H1 (cell line): ENCODE measurements around the gene RASAL2. TPM values are rescaled to one million over a fixed set of nuclear protein-coding genes. Genes with fewer than 3 reads are reported as not detected.

Source experiments
- CTCF ChIA-PET: fragments of 300-600 bp; sonication (Branson Sonifier 250); formaldehyde crosslinking; loops from one replicate; lab custom pipeline; 2021; ENCODE audit not compliant: partially characterized antibody; lab: Charles Lee
- POLR2A ChIA-PET: fragments of 300-600 bp; sonication (Branson Sonifier 250); formaldehyde crosslinking; loops from one replicate; lab custom pipeline; 2021; ENCODE audit warnings: inconsistent platforms; ENCODE audit not compliant: partially characterized antibody; lab: Charles Lee
- DNase-seq, 2 experiments: peaks; one replicate each; pipeline versions ENCODE4 v3.0.0 to v3.0.0-alpha.2; 2010 to 2022; ENCODE audit warnings: low spot score in 2 of 2, low read depth in 1 of 2, mixed read lengths in 1 of 2
- FAIRE-seq: peaks from 2 replicates; lab custom pipeline; 2011; peaks lifted over from hg19 to GRCh38; lab: Jason Lieb, UNC
- H2AFZ ChIP-seq: 2 replicates; pipeline ENCODE4 v1.8.1; 2012; ENCODE audit warnings: low read length, inconsistent platforms
- H2AK5ac ChIP-seq: 2 replicates; pipeline ENCODE4 v1.6.1; 2013; ENCODE audit warnings: low read depth, low read length
- H2BK120ac ChIP-seq: replicated peaks from 2 replicates; pipeline ENCODE3; 2013; ENCODE audit warnings: low read depth, low read length, inconsistent platforms
- H2BK12ac ChIP-seq: 2 replicates; pipeline ENCODE4 v1.6.1; 2013; ENCODE audit warnings: low read depth, low read length
- H2BK15ac ChIP-seq: 2 replicates; pipeline ENCODE4 v1.6.1; 2013; ENCODE audit warnings: low read length
- H2BK20ac ChIP-seq: 2 replicates; pipeline ENCODE4 v1.6.1; 2013; ENCODE audit warnings: low read length
- H2BK5ac ChIP-seq: 2 replicates; pipeline ENCODE4 v1.6.1; 2013; ENCODE audit warnings: low read depth, low read length
- H3K14ac ChIP-seq: 2 replicates; pipeline ENCODE4 v1.6.1; 2013; ENCODE audit warnings: inconsistent platforms; ENCODE audit not compliant: insufficient read length
- H3K18ac ChIP-seq: 2 replicates; pipeline ENCODE4 v1.6.1; 2013; ENCODE audit warnings: low read length; ENCODE audit errors: extremely low read depth
- H3K23ac ChIP-seq: 2 replicates; pipeline ENCODE4 v1.6.1; 2013; ENCODE audit warnings: inconsistent platforms; ENCODE audit not compliant: insufficient read length
- H3K23me2 ChIP-seq: 2 replicates; pipeline ENCODE4 v1.6.1; 2013; ENCODE audit warnings: low read depth, low read length
- H3K27ac ChIP-seq: 2 replicates; pipeline ENCODE4 v1.6.1; 2011; ENCODE audit warnings: low read depth, low read length, inconsistent platforms
- H3K27me3 ChIP-seq, 4 experiments: replicated peaks in 1 of 4; 1 replicate in 1 of 4; 2 replicates in 3 of 4; pipeline versions ENCODE4 v1.6.1 to v1.8.1; 2011 to 2013; ENCODE audit warnings: low read length in 3 of 4, mild to moderate bottlenecking in 3 of 4, inconsistent platforms in 2 of 4, mixed read lengths in 2 of 4, moderate library complexity in 1 of 4; ENCODE audit not compliant: control insufficient read depth in 3 of 4, insufficient read depth in 3 of 4; ENCODE audit errors: extremely low read depth in 1 of 4
- H3K36me3 ChIP-seq, 4 experiments: 2 replicates each; pipeline versions ENCODE4 v1.6.1 to v1.8.1; 2011 to 2013; ENCODE audit warnings: mild to moderate bottlenecking in 4 of 4, low read length in 3 of 4, moderate library complexity in 2 of 4, control low read depth in 1 of 4, inconsistent platforms in 1 of 4; ENCODE audit not compliant: insufficient read depth in 4 of 4, control insufficient read depth in 2 of 4
- H3K4ac ChIP-seq: replicated peaks from 2 replicates; pipeline ENCODE3; 2013; ENCODE audit warnings: low read length, low read depth, mixed read lengths, inconsistent platforms; ENCODE audit not compliant: insufficient read length
- H3K4me1 ChIP-seq, 4 experiments: replicated peaks in 1 of 4; 1 replicate in 1 of 4; 2 replicates in 3 of 4; pipeline versions ENCODE4 v1.6.1 to v1.8.1; 2011 to 2013; ENCODE audit warnings: low read length in 3 of 4, inconsistent platforms in 2 of 4, mixed read lengths in 1 of 4; ENCODE audit not compliant: insufficient read depth in 4 of 4, control insufficient read depth in 3 of 4
- H3K4me2 ChIP-seq, 2 experiments: 2 replicates each; pipeline versions ENCODE4 v1.6.1 to v1.8.1; 2011 to 2013; ENCODE audit warnings: low read depth in 2 of 2, low read length in 2 of 2, control low read depth in 1 of 2, inconsistent platforms in 1 of 2, mild to moderate bottlenecking in 1 of 2; ENCODE audit not compliant: insufficient read depth in 1 of 2
- H3K4me3 ChIP-seq, 4 experiments: fragments of 200-600, 300-600 bp in 1 of 4; sonication (generic), shearing (Covaris generic), sonication (Bioruptor Twin) in 1 of 4; 2 replicates each; pipeline versions ENCODE4 v1.5.1 to v1.8.1; 2011 to 2016; ENCODE audit warnings: low read length in 4 of 4, low read depth in 3 of 4, control low read depth in 2 of 4, inconsistent platforms in 2 of 4, mild to moderate bottlenecking in 2 of 4, mixed read lengths in 1 of 4, moderate library complexity in 1 of 4; ENCODE audit not compliant: insufficient read depth in 2 of 4; ENCODE audit errors: extremely low read depth in 1 of 4
- H3K56ac ChIP-seq: replicated peaks from 2 replicates; pipeline ENCODE3; 2013; ENCODE audit warnings: low read depth, mild to moderate bottlenecking, mixed read lengths, low read length, inconsistent platforms; ENCODE audit not compliant: insufficient read length
- H3K79me1 ChIP-seq: 2 replicates; pipeline ENCODE4 v1.6.1; 2013; ENCODE audit warnings: low read depth, low read length, control low read depth
- H3K79me2 ChIP-seq, 2 experiments: 2 replicates each; pipeline versions ENCODE4 v1.6.1 to v1.8.1; 2012 to 2013; ENCODE audit warnings: low read length in 2 of 2, mild to moderate bottlenecking in 2 of 2, inconsistent platforms in 1 of 2; ENCODE audit not compliant: insufficient read depth in 2 of 2, control insufficient read depth in 1 of 2
- H3K9ac ChIP-seq, 4 experiments: replicated peaks in 1 of 4; 1 replicate in 1 of 4; 2 replicates in 3 of 4; pipeline versions ENCODE4 v1.6.1 to v1.8.1; 2011 to 2013; ENCODE audit warnings: low read depth in 3 of 4, low read length in 3 of 4, control low read depth in 2 of 4, mild to moderate bottlenecking in 2 of 4, moderate library complexity in 2 of 4, inconsistent platforms in 1 of 4; ENCODE audit errors: extremely low read depth in 1 of 4
- H3K9me3 ChIP-seq, 2 experiments: 2 replicates each; pipeline versions ENCODE4 v1.6.1 to v1.8.1; 2012 to 2013; ENCODE audit warnings: mild to moderate bottlenecking in 2 of 2, moderate library complexity in 2 of 2, control low read depth in 1 of 2, inconsistent platforms in 1 of 2, low read depth in 1 of 2, low read length in 1 of 2, mixed read lengths in 1 of 2; ENCODE audit not compliant: insufficient read depth in 2 of 2
- H4K20me1 ChIP-seq, 2 experiments: replicated peaks in 1 of 2; 2 replicates each; pipeline versions ENCODE3 to v1.8.1; 2011 to 2013; ENCODE audit warnings: inconsistent platforms in 2 of 2, low read length in 2 of 2, mild to moderate bottlenecking in 1 of 2; ENCODE audit not compliant: insufficient read depth in 2 of 2, control insufficient read depth in 1 of 2
- H4K5ac ChIP-seq: 2 replicates; pipeline ENCODE4 v1.6.1; 2013; ENCODE audit warnings: low read length, low read depth, mixed read lengths, inconsistent platforms; ENCODE audit not compliant: insufficient read length
- H4K8ac ChIP-seq: 2 replicates; pipeline ENCODE4 v1.8.0; 2013; ENCODE audit warnings: mild to moderate bottlenecking, moderate library complexity, low read length, inconsistent platforms; ENCODE audit not compliant: insufficient read depth; ENCODE audit errors: extremely low read depth
- H4K91ac ChIP-seq: replicated peaks from 2 replicates; pipeline ENCODE3; 2013; ENCODE audit warnings: low read length, mixed read lengths, inconsistent platforms; ENCODE audit not compliant: insufficient read length
- BRCA1 ChIP-seq: IDR thresholded peaks from 2 replicates; pipeline ENCODE4 v1.6.1; 2012; ENCODE audit warnings: low read depth, low read length, improper control_type of control experiment
- CEBPB ChIP-seq: IDR thresholded peaks from 2 replicates; pipeline ENCODE4 v1.6.1; 2012; ENCODE audit warnings: low read depth, low read length
- MAFK ChIP-seq: IDR thresholded peaks from 2 replicates; pipeline ENCODE4 v1.6.1; 2012; ENCODE audit warnings: low read depth, mild to moderate bottlenecking, improper control_type of control experiment, low read length
- RFX5 ChIP-seq: IDR thresholded peaks from 2 replicates; pipeline ENCODE4 v1.6.1; 2011; ENCODE audit warnings: low read depth, low read length, improper control_type of control experiment, borderline replicate concordance
- RXRA ChIP-seq: IDR thresholded peaks from 2 replicates; pipeline ENCODE4 v1.6.1; 2011; ENCODE audit warnings: low read depth, mild to moderate bottlenecking, low read length, moderate library complexity; ENCODE audit not compliant: insufficient read depth
- SIN3A ChIP-seq, 2 experiments: IDR thresholded peaks in 1 of 2; conservative IDR thresholded peaks in 1 of 2; 2 replicates each; pipeline ENCODE4 v1.6.1; 2011 to 2012; ENCODE audit warnings: low read length in 2 of 2, improper control_type of control experiment in 1 of 2, low read depth in 1 of 2, mild to moderate bottlenecking in 1 of 2
- TCF12 ChIP-seq: IDR thresholded peaks from 2 replicates; pipeline ENCODE4 v1.6.1; 2011; ENCODE audit warnings: low read depth, mild to moderate bottlenecking, low read length
- YY1 ChIP-seq: IDR thresholded peaks from 2 replicates; pipeline ENCODE4 v1.6.1; 2011; ENCODE audit warnings: low read depth, mild to moderate bottlenecking, low read length
- WGBS, 2 experiments: shearing (Covaris generic) in 1 of 2; methylation state at CpG; one replicate each; pipeline versions ENCODE4 v1.1.6 to v1.1.7; 2013 to 2015; ENCODE audit warnings: low lambda C conversion rate in 2 of 2, mixed read lengths in 2 of 2, inconsistent platforms in 1 of 2, low coverage in 1 of 2, missing lambda C conversion rate in 1 of 2; ENCODE audit not compliant: insufficient replicate concordance in 2 of 2, insufficient coverage in 1 of 2, insufficient read length in 1 of 2; ENCODE audit errors: extremely low coverage in 1 of 2, missing lambda C conversion rate in 1 of 2; 5-methylcytosine and 5-hydroxymethylcytosine counted together
- polyA plus RNA-seq, 7 experiments: library from polyadenylated mRNA; depleted of rRNA in 3 of 7; stranded (reverse) in 5 of 7; unstranded in 2 of 7; fragments of >200 nt in 5 of 7; fragments of 200-250 nt in 2 of 7; gene quantifications; 1 replicate in 5 of 7; 2 replicates in 1 of 7; 4 replicates in 1 of 7; pipeline versions ENCODE4 v1.2.1 to v1.2.3, GENCODE V29; 2011 to 2013; ENCODE audit warnings: missing spikeins in 2 of 7, mixed read lengths in 2 of 7
- total RNA-seq: library from RNA; stranded (reverse); fragmentation: NEBNext Ultra II Directional; extraction: Animal tissue kit (Norgen Biotek cat#: 25700); gene quantifications from 2 replicates; pipeline ENCODE4 v1.2.1, GENCODE V29; 2021

Gene RASAL2
- total and polyA plus RNA-seq, 2 of the 8 experiments (the other 6 are each of a cell fraction or from before 2014, with no cell fraction given) = 15.9 to 32.5 TPM

DNA sequence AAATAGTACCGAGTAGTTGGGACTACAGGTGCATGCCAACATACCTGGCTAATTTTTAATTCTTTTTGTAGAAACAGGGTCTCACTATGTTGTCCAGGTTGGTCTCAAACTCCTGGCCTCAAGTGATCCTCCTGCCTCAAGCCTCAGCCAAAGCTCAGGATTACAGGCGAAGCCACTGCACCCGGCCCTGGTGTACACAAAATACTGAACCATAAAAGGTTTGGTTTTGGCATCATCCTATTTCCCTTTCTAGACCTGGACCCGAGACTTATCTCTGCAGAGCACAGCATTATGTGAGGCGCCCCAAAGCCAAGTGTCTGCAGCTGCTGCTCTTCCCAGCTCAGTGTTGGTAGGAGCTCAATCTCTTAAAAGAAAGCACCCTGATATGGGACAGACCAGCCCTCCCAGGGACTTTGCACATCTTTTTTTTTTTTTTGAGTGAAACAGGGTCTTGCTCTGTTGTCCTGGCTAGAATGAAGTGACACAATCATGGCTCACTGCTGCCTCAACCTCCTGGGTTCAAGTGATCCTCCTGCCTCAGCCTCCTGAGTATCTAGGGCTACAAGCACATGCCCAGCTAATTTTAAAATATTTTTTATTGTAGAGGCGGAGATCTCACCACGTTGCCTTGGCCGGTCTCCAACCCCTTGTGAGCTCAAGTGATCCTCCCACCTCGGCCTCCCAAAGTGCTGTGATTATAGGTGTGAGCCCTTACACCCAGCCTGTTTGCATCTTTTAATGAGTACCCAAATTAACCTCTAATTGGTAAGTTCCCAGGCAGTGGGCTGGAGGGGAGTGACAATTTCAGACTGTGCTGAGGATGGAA is 439.4 kb downstream of the RASAL2 start:
- Histone ChIP-seq H3K27ac (no peak overlapping the region), H2BK12ac (no peak overlapping the region), H2BK15ac (no peak overlapping the region), H3K36me3 (no peaks in the 10 kb centered on the region), H2AK5ac (no peak overlapping the region), H3K4me2 (no peak overlapping the region), H4K5ac (no peak overlapping the region), H3K79me1 (no peaks in the 10 kb centered on the region), H2BK120ac (no peak overlapping the region), H4K20me1 (no peaks in the 10 kb centered on the region), H3K23me2 (no peaks in the 10 kb centered on the region), H3K4ac (no peak overlapping the region), H3K4me3 (no peak overlapping the region), H3K4me1 (peaks cover 0 to 2% (median under 1%) of the 10 kb centered on the region in 4 experiments; a peak in 1 of 7 replicates), H4K8ac (no peak overlapping the region), H3K27me3 (no peaks in the 10 kb centered on the region; a peak in 1 of 7 replicates), H3K9ac (no peak overlapping the region), H4K91ac (no peak overlapping the region), H2BK20ac (no peak overlapping the region), H3K14ac (no peak overlapping the region), H3K9me3 (no peaks in the 10 kb centered on the region), H3K18ac (no peak overlapping the region), H3K79me2 (no peaks in the 10 kb centered on the region), H2BK5ac (no peak overlapping the region), H2AFZ (no peak overlapping the region), H3K56ac (no peak overlapping the region), H3K23ac (no peak overlapping the region)
- POLR2A ChIA-PET = interaction anchor here (0.6 to 0.9 kb wide), 2 partner anchors 20 to 132 kb away, joined by 3 to 4 read pairs; no protein-coding TSS in a partner anchor
- DNase-seq (no peak), FAIRE-seq (no peak)
- CTCF ChIA-PET = interaction anchor here (0.6 to 16.8 kb wide), 22 partner anchors 6 to 630 kb away, joined by 3 to 238 read pairs (median 4); no protein-coding TSS in a partner anchor
- WGBS, 2 experiments = 85% methylated on average over 9 of the region's 9 CpGs; no CpG with 5 or more reads in 1 of the 2 experiments
- no peak for TF ChIP-seq CEBPB
- no peak for TF ChIP-seq MAFK
- TF ChIP-seq SIN3A (conservative IDR thresholded peaks at IDR 0.05 in 1 of 2, IDR thresholded peaks at IDR 0.05 in 1 of 2; ENCODE audit: low read depth in 1 of 2, low read length in 2 of 2) = no peak
- no peak for TF ChIP-seq TCF12
- no peak for TF ChIP-seq RFX5
- TF ChIP-seq YY1 = no peak
- TF ChIP-seq BRCA1 = no peak
- TF ChIP-seq RXRA = no peak
